Tibial nerve (tissue), 4 donors: ENCODE data around the gene SHMT2. TPM values are rescaled to one million over a fixed set of nuclear protein-coding genes. Genes with fewer than 3 reads are reported as not detected.

Source experiments
- DNase-seq, 2 donors: peaks; one replicate each; pipeline ENCODE4 v3.0.0-alpha.2; 2019; ENCODE audit warnings: low spot score in 2 of 2
- H3K27ac ChIP-seq, 4 donors: fragments of 200-600 bp; sonication (generic) in 3 of 4; one replicate each; pipeline ENCODE4 v1.5.1; 2017 to 2019; ENCODE audit warnings: mild to moderate bottlenecking in 1 of 4
- H3K27me3 ChIP-seq, 2 donors: fragments of 200-600 bp; sonication (generic) in 1 of 2; one replicate each; pipeline versions ENCODE4 v1.5.1 to v1.6.0; 2017 to 2019
- H3K36me3 ChIP-seq, 3 donors: fragments of 200-600 bp; sonication (generic); one replicate each; pipeline ENCODE4 v1.5.1; 2018 to 2019
- H3K4me1 ChIP-seq, 4 donors: fragments of 200-600 bp; sonication (generic) in 3 of 4; one replicate each; pipeline ENCODE4 v1.5.1; 2017 to 2019
- H3K4me3 ChIP-seq, 4 donors: fragments of 200-600 bp; sonication (generic) in 3 of 4; one replicate each; pipeline ENCODE4 v1.5.1; 2017 to 2019; ENCODE audit warnings: mild to moderate bottlenecking in 1 of 4, moderate library complexity in 1 of 4
- H3K9me3 ChIP-seq, 4 donors: fragments of 200-600 bp; sonication (generic) in 3 of 4; one replicate each; pipeline ENCODE4 v1.5.1; 2017 to 2019
- CTCF ChIP-seq, 5 experiments: fragments of 200-600 bp in 3 of 5; fragments of 450-650 bp in 2 of 5; sonication (generic) in 3 of 5; IDR thresholded peaks; one replicate each; pipeline ENCODE4 v1.5.1; 2016 to 2019; ENCODE audit warnings: antibody characterized with exemption in 5 of 5, mild to moderate bottlenecking in 3 of 5, moderate library complexity in 2 of 5
- EP300 ChIP-seq, 2 donors: sonication (generic); formaldehyde crosslinking; IDR thresholded peaks; one replicate each; pipeline ENCODE4 v1.6.1; 2017; ENCODE audit warnings: antibody characterized with exemption in 2 of 2, mild to moderate bottlenecking in 1 of 2
- POLR2A ChIP-seq, 2 donors: fragments of 450-650 bp; IDR thresholded peaks; one replicate each; pipeline ENCODE4 v1.6.1; 2017; ENCODE audit warnings: antibody characterized with exemption in 2 of 2, mild to moderate bottlenecking in 2 of 2, moderate library complexity in 2 of 2
- WGBS, 2 donors: methylation state at CpG; one replicate each; pipeline ENCODE4 v1.1.5; 2018; 5-methylcytosine and 5-hydroxymethylcytosine counted together
- total RNA-seq, 4 donors: library from RNA; depleted of rRNA; stranded (reverse); fragments of >200 nt; gene quantifications; one replicate each; pipeline ENCODE4 v1.1.0, GENCODE V29; 2016

SHMT2 gene
- total RNA-seq, 4 donors from 2014 or later, result 18.4 to 77.3 (median 32.6) TPM

- H3K27ac ChIP-seq, result no peak overlapping the region
- no peak for TF ChIP-seq CTCF (IDR thresholded peaks at IDR 0.05)
- TF ChIP-seq EP300 (IDR thresholded peaks at IDR 0.05), result no peak
- TF ChIP-seq POLR2A (IDR thresholded peaks at IDR 0.05), result no peak
- H3K4me3 ChIP-seq, result no peak overlapping the region
- no peaks in the 10 kb centered on the region for H3K36me3 ChIP-seq
- peaks cover 0 to 39% (median 22%) of the 10 kb centered on the region in 4 donors for H3K4me1 ChIP-seq
- H3K9me3 ChIP-seq, result no peaks in the 10 kb centered on the region
- H3K27me3 ChIP-seq, result peaks cover 0 to 98% of the 10 kb centered on the region in 2 donors
- no peak for DNase-seq
- WGBS, 2 donors, result 54 to 65% methylated on average over 12 to 14 of the region's 14 CpGs
Observed at GRCh38 chr12:57219205-57219992, 10.1 kb upstream of the SHMT2 start.

GRCh38 chr12:57219993-57220754, 9.3 kb upstream of the SHMT2 start:
- TF ChIP-seq POLR2A (IDR thresholded peaks at IDR 0.05) (no peak), EP300 (IDR thresholded peaks at IDR 0.05) (no peak), CTCF (IDR thresholded peaks at IDR 0.05) (no peak)
- 6 to 10% methylated on average over 34 to 37 of the region's 38 CpGs for WGBS, 2 donors
- no peaks in the 10 kb centered on the region for H3K9me3 ChIP-seq
- H3K4me3 ChIP-seq, result no peak overlapping the region
- no peak for DNase-seq
- H3K36me3 ChIP-seq, result no peaks in the 10 kb centered on the region
- peaks cover 0 to 35% (median 20%) of the 10 kb centered on the region in 4 donors for H3K4me1 ChIP-seq
- no peak overlapping the region for H3K27ac ChIP-seq
- H3K27me3 ChIP-seq, result peaks cover 0 to 98% of the 10 kb centered on the region in 2 donors

GRCh38 chr12:57220770-57221168, 8.7 kb upstream of the SHMT2 start:
- H3K27me3 ChIP-seq, result peaks cover 0 to 98% of the 10 kb centered on the region in 2 donors
- no peak for DNase-seq
- H3K4me3 ChIP-seq, result no peak overlapping the region
- no peaks in the 10 kb centered on the region for H3K9me3 ChIP-seq
- TF ChIP-seq EP300 (IDR thresholded peaks at IDR 0.05) (no peak), POLR2A (IDR thresholded peaks at IDR 0.05) (no peak), CTCF (IDR thresholded peaks at IDR 0.05) (no peak)
- WGBS, 2 donors, result 48 to 73% methylated on average over 1 of the region's 1 CpG
- peaks cover 0 to 35% (median 24%) of the 10 kb centered on the region in 4 donors for H3K4me1 ChIP-seq
- H3K36me3 ChIP-seq, result no peaks in the 10 kb centered on the region
- H3K27ac ChIP-seq, result no peak overlapping the region

GRCh38 chr12:57221169-57221917, 8.2 kb upstream of the SHMT2 start:
- Histone ChIP-seq H3K9me3 (no peaks in the 10 kb centered on the region), H3K27me3 (peaks cover 0 to 98% of the 10 kb centered on the region in 2 donors), H3K27ac (no peak overlapping the region), H3K36me3 (no peaks in the 10 kb centered on the region), H3K4me1 (peaks cover 0 to 35% (median 19%) of the 10 kb centered on the region in 4 donors), H3K4me3 (no peak overlapping the region)
- TF ChIP-seq EP300 (IDR thresholded peaks at IDR 0.05), result no peak
- no peak for TF ChIP-seq POLR2A (IDR thresholded peaks at IDR 0.05)
- no peak for TF ChIP-seq CTCF (IDR thresholded peaks at IDR 0.05)
- 29 to 30% methylated on average over 14 to 24 of the region's 24 CpGs for WGBS, 2 donors
- no peak for DNase-seq
